HepG2 (cell line): Measurements from ENCODE around the gene NGEF. TPM values are rescaled to one million over a fixed set of nuclear protein-coding genes. Genes with fewer than 3 reads are reported as not detected.

ENCODE experiments used
- ATAC-seq: fragments of 200-7000 bp; cut with Tn5 transposase; 3 replicates; pipeline ENCODE4 v1.9.1; 2020; ENCODE audit warnings: mild to moderate bottlenecking, moderate library complexity
- BruUV-seq: library from RNA; stranded (reverse); fragments of 400-500 nt; replicated peaks from 2 replicates; lab custom pipeline; 2021; lab: Mats Ljungman, UMichigan
- CTCF ChIA-PET: fragments of 300-600 bp; formaldehyde crosslinking; extraction: SDS; loops from one replicate; lab custom pipeline; 2021; ENCODE audit warnings: low total read pairs, inconsistent platforms, low intra/inter-chr PET ratio; lab: Yijun Ruan, JAX
- POLR2A ChIA-PET: fragments of 350-600 bp; sonication (Branson Sonifier 250); formaldehyde crosslinking; loops from one replicate; lab custom pipeline; 2020; ENCODE audit warnings: antibody characterized with exemption, inconsistent platforms; lab: Yijun Ruan, JAX
- DNase-seq: peaks from one replicate; pipeline ENCODE4 v3.0.0-alpha.2; 2015; ENCODE audit warnings: low spot score
- FAIRE-seq: peaks from 3 replicates; lab custom pipeline; 2011; peaks lifted over from hg19 to GRCh38; lab: Jason Lieb, UNC
- H2AFZ ChIP-seq: one replicate; pipeline ENCODE4 v1.6.1; 2011; ENCODE audit warnings: low read length, inconsistent platforms
- H3K27ac ChIP-seq: fragments of 300-600 bp; 3 replicates; pipeline ENCODE4 v1.8.0; 2011; ENCODE audit warnings: mixed run types, mild to moderate bottlenecking, mixed read lengths, low read length, inconsistent platforms; ENCODE audit not compliant: insufficient read depth; ENCODE audit errors: extremely low read length
- H3K27me3 ChIP-seq, 2 experiments: fragments of 200-600 bp in 1 of 2; 2 replicates in 1 of 2; 3 replicates in 1 of 2; pipeline versions ENCODE4 v1.6.0 to v1.8.0; 2011; ENCODE audit warnings: low read length in 2 of 2, mild to moderate bottlenecking in 2 of 2, moderate library complexity in 2 of 2, inconsistent platforms in 1 of 2; ENCODE audit not compliant: insufficient read depth in 2 of 2, control insufficient read depth in 1 of 2
- H3K36me3 ChIP-seq, 2 experiments: fragments of 200-600 bp in 1 of 2; replicated peaks in 1 of 2; 2 replicates in 1 of 2; 3 replicates in 1 of 2; pipeline versions ENCODE4 v1.5.1 to v1.8.0; 2011; ENCODE audit warnings: low read length in 2 of 2, inconsistent platforms in 1 of 2; ENCODE audit not compliant: insufficient read depth in 2 of 2, control insufficient read depth in 1 of 2
- H3K4me1 ChIP-seq: 2 replicates; pipeline ENCODE4 v1.5.1; 2012; ENCODE audit warnings: low read length, inconsistent platforms; ENCODE audit not compliant: insufficient read depth
- H3K4me2 ChIP-seq: 2 replicates; pipeline ENCODE4 v1.6.0; 2011; ENCODE audit warnings: low read depth, low read length, inconsistent platforms
- H3K4me3 ChIP-seq, 3 experiments: fragments of 200-600 bp in 1 of 3; sonication (generic), shearing (Covaris generic) in 1 of 3; replicated peaks in 1 of 3; 2 replicates each; pipeline ENCODE4 v1.5.1; 2011 to 2016; ENCODE audit warnings: low read length in 3 of 3, inconsistent platforms in 2 of 3, low read depth in 2 of 3, mild to moderate bottlenecking in 2 of 3, control low read depth in 1 of 3, mixed read lengths in 1 of 3; ENCODE audit not compliant: insufficient read depth in 1 of 3
- H3K79me2 ChIP-seq: one replicate; pipeline ENCODE4 v1.6.1; 2011; ENCODE audit warnings: low read length, inconsistent platforms; ENCODE audit not compliant: insufficient read depth
- H3K9ac ChIP-seq: 2 replicates; pipeline ENCODE4 v1.6.0; 2011; ENCODE audit warnings: mild to moderate bottlenecking, low read depth, low read length, inconsistent platforms; ENCODE audit not compliant: insufficient read depth
- H3K9me3 ChIP-seq: 2 replicates; pipeline ENCODE4 v1.5.1; 2012; ENCODE audit warnings: mild to moderate bottlenecking, low read length
- H4K20me1 ChIP-seq: 2 replicates; pipeline ENCODE4 v1.6.0; 2011; ENCODE audit warnings: inconsistent platforms, mild to moderate bottlenecking, low read length, moderate library complexity; ENCODE audit not compliant: insufficient read depth
- BRCA1 ChIP-seq: sonication (generic); formaldehyde crosslinking; IDR thresholded peaks from 2 replicates; pipeline ENCODE4 v1.4.0; 2020; ENCODE audit warnings: missing genetic modification reagents
- EEA1 ChIP-seq: sonication (generic); formaldehyde crosslinking; IDR thresholded peaks from 2 replicates; pipeline ENCODE4 v1.5.1; 2020; ENCODE audit warnings: mild to moderate bottlenecking, missing genetic modification reagents, borderline replicate concordance
- LRRFIP1 ChIP-seq: sonication (generic); formaldehyde crosslinking; conservative IDR thresholded peaks from 2 replicates; pipeline ENCODE4 v1.4.0; 2020; ENCODE audit warnings: missing genetic modification reagents
- THAP8 ChIP-seq: sonication (generic); formaldehyde crosslinking; IDR thresholded peaks from 2 replicates; pipeline ENCODE4 v1.5.1; 2020; ENCODE audit warnings: missing genetic modification reagents, mild to moderate bottlenecking, borderline replicate concordance
- ZBTB43 ChIP-seq: sonication (generic); formaldehyde crosslinking; conservative IDR thresholded peaks from 2 replicates; pipeline ENCODE4 v1.4.0; 2020; ENCODE audit warnings: missing genetic modification reagents
- ZBTB46 ChIP-seq: sonication (generic); formaldehyde crosslinking; IDR thresholded peaks from 2 replicates; pipeline ENCODE4 v1.4.0; 2020; ENCODE audit warnings: mild to moderate bottlenecking, missing genetic modification reagents, borderline replicate concordance
- ZNF121 ChIP-seq: sonication (generic); formaldehyde crosslinking; IDR thresholded peaks from 2 replicates; pipeline ENCODE4 v1.5.0; 2020; ENCODE audit warnings: mild to moderate bottlenecking, missing genetic modification reagents
- ZNF225 ChIP-seq: sonication (generic); formaldehyde crosslinking; IDR thresholded peaks from 2 replicates; pipeline ENCODE4 v1.4.0; 2020; ENCODE audit warnings: mild to moderate bottlenecking, missing genetic modification reagents
- ZNF441 ChIP-seq: sonication (generic); formaldehyde crosslinking; IDR thresholded peaks from 2 replicates; pipeline ENCODE4 v1.7.0; 2021; ENCODE audit warnings: missing genetic modification reagents, borderline replicate concordance
- ZNF589 ChIP-seq: sonication (generic); formaldehyde crosslinking; conservative IDR thresholded peaks from 2 replicates; pipeline ENCODE4 v1.8.0; 2022; ENCODE audit warnings: mild to moderate bottlenecking, moderate library complexity, missing genetic modification reagents
- ZSCAN9 ChIP-seq: IDR thresholded peaks from 2 replicates; pipeline ENCODE4 v1.6.1; 2016; ENCODE audit warnings: borderline replicate concordance
- WGBS: methylation state at CpG from one replicate; pipeline ENCODE4 v1.1.6; 2017; ENCODE audit warnings: low lambda C conversion rate; 5-methylcytosine and 5-hydroxymethylcytosine counted together
- in situ Hi-C: cut with HindIII; loops from 2 replicates; pipeline ENCODE4 v1.10.0; 2017; ENCODE audit warnings: low pct_unique_long_range_greater_than_20kb; ENCODE audit not compliant: extremely low pct_ligation_motif_present
- intact Hi-C: fragments of 100-400 bp; cut with micrococcal nuclease; formaldehyde crosslinking; loops from one replicate; pipeline ENCODE4 v1.10.0; 2022; ENCODE audit not compliant: unreplicated experiment
- polyA plus RNA-seq, 8 experiments: library from polyadenylated mRNA; depleted of rRNA in 3 of 8; stranded (reverse) in 7 of 8; unstranded in 1 of 8; fragments of >200 nt; fragmentation: Illumina TruSeq in 4 of 8; extraction: Trizol in 4 of 8; gene quantifications; 2 replicates each; pipeline versions ENCODE4 v1.2.1 to v1.2.3, GENCODE V29; 2011 to 2016; ENCODE audit warnings: low read depth in 4 of 8, missing spikeins in 1 of 8, mixed read lengths in 1 of 8; ENCODE audit not compliant: insufficient read depth in 1 of 8
- total RNA-seq, 5 experiments: library from RNA; depleted of rRNA; stranded (reverse); fragments of >200 nt; fragmentation: Illumina TruSeq; extraction: Trizol; gene quantifications; 2 replicates each; pipeline ENCODE4 v1.2.3, GENCODE V29; 2016; ENCODE audit warnings: low read depth in 1 of 5
- TF ChIP-seq, protein P1 (sequence below): sonication (generic); formaldehyde crosslinking; IDR thresholded peaks from 2 replicates; pipeline ENCODE4 v1.5.1; 2020; ENCODE audit warnings: mild to moderate bottlenecking, missing genetic modification reagents, moderate library complexity

Gene NGEF
- total and polyA plus RNA-seq, 2 of the 13 experiments (the other 11 are each of a cell fraction or from before 2014, with no cell fraction given), result 14.4 to 36.9 TPM

- TF ChIP-seq LRRFIP1 (CRISPR knock-in tag) (no peak), ZNF441 (CRISPR knock-in tag) (no peak)
Observed at GRCh38 chr2:233009661-233010060, 3.4 kb downstream of the NGEF start (continued).

- Histone ChIP-seq H3K4me3 (no peak overlapping the region), H3K4me1 (peaks cover 31% of the 10 kb centered on the region), H3K4me2 (no peak overlapping the region), H4K20me1 (no peaks in the 10 kb centered on the region), H3K27ac (no peak overlapping the region), H3K36me3 (peaks cover 0 to 7% of the 10 kb centered on the region in 2 experiments; a peak in 1 of 5 replicates), H3K27me3 (no peaks in the 10 kb centered on the region; a peak in 1 of 5 replicates), H3K9me3 (no peaks in the 10 kb centered on the region), H2AFZ (no peak overlapping the region), H3K79me2 (peaks cover 18% of the 10 kb centered on the region), H3K9ac (no peak overlapping the region)
- 94% methylated on average over 3 of the region's 3 CpGs for WGBS
- CTCF ChIA-PET, result no interaction called here
- no peak for ATAC-seq
- POLR2A ChIA-PET, result no interaction called here
- intact Hi-C loops, result no loop called here
- DNase-seq, result no peak
- no peak for FAIRE-seq
- in situ Hi-C loops, result no loop called here
- BruUV-seq, result no TSS peak
- no peak for TF ChIP-seq ZNF121 (CRISPR knock-in tag)
- no peak for TF ChIP-seq EEA1
- no peak for TF ChIP-seq ZBTB43 (CRISPR knock-in tag)
- TF ChIP-seq BRCA1 (CRISPR knock-in tag), result no peak
- no peak for TF ChIP-seq ZNF589
- TF ChIP-seq, protein P1, sequence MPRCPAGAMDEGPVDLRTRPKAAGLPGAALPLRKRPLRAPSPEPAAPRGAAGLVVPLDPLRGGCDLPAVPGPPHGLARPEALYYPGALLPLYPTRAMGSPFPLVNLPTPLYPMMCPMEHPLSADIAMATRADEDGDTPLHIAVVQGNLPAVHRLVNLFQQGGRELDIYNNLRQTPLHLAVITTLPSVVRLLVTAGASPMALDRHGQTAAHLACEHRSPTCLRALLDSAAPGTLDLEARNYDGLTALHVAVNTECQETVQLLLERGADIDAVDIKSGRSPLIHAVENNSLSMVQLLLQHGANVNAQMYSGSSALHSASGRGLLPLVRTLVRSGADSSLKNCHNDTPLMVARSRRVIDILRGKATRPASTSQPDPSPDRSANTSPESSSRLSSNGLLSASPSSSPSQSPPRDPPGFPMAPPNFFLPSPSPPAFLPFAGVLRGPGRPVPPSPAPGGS (CRISPR knock-in tag), result no peak
- TF ChIP-seq THAP8 (CRISPR knock-in tag), result no peak
- no peak for TF ChIP-seq ZNF225 (CRISPR knock-in tag)
- no peak for TF ChIP-seq ZSCAN9
- TF ChIP-seq ZBTB46 (CRISPR knock-in tag), result no peak
Observed at GRCh38 chr2:233007739-233008138, 5.3 kb downstream of the NGEF start.
